CD14-positive monocyte (primary cell): ENCODE results near the gene C17orf113. TPM values are rescaled to one million over a fixed set of nuclear protein-coding genes. Genes with fewer than 3 reads are reported as not detected.
"Not testable (repeated sequence)": the region's sequence is repeated elsewhere in the genome, so short reads cannot be mapped to it uniquely, and the experiment has no call there.

Source experiments
- DNase-seq, 3 donors: peaks; one replicate each; pipeline ENCODE4 v3.0.0-alpha.2; 2011 to 2022
- H2AFZ ChIP-seq: 2 replicates; pipeline ENCODE4 v1.6.0; 2012; ENCODE audit warnings: mild to moderate bottlenecking, low read depth, low read length, inconsistent platforms; ENCODE audit not compliant: insufficient read depth, poor library complexity, severe bottlenecking
- H3K27ac ChIP-seq, 2 donors: 1 replicate in 1 of 2; 2 replicates in 1 of 2; pipeline ENCODE4 v1.5.1; 2012 to 2013; ENCODE audit warnings: low read length in 2 of 2, control low read depth in 1 of 2, inconsistent platforms in 1 of 2, low read depth in 1 of 2, mild to moderate bottlenecking in 1 of 2
- H3K27me3 ChIP-seq, 2 donors: one replicate each; pipeline versions ENCODE4 v1.6.0 to v1.6.1; 2011 to 2013; ENCODE audit warnings: low read length in 2 of 2; ENCODE audit not compliant: control insufficient read depth in 2 of 2, insufficient read depth in 2 of 2
- H3K36me3 ChIP-seq, 2 donors: replicated peaks in 1 of 2; 1 replicate in 1 of 2; 2 replicates in 1 of 2; pipeline versions ENCODE4 v1.5.1 to v1.6.1; 2012 to 2013; ENCODE audit warnings: low read length in 2 of 2, control low read depth in 1 of 2, inconsistent platforms in 1 of 2, mild to moderate bottlenecking in 1 of 2; ENCODE audit not compliant: insufficient read depth in 2 of 2, control insufficient read depth in 1 of 2
- H3K4me1 ChIP-seq, 2 donors: 1 replicate in 1 of 2; 2 replicates in 1 of 2; pipeline versions ENCODE4 v1.5.1 to v1.6.1; 2012 to 2013; ENCODE audit warnings: low read length in 2 of 2, control low read depth in 1 of 2, inconsistent platforms in 1 of 2, mild to moderate bottlenecking in 1 of 2, moderate library complexity in 1 of 2; ENCODE audit not compliant: insufficient read depth in 2 of 2, control insufficient read depth in 1 of 2
- H3K4me2 ChIP-seq: replicated peaks from 2 replicates; pipeline ENCODE3; 2012; ENCODE audit warnings: low read length, moderate library complexity, mild to moderate bottlenecking; ENCODE audit not compliant: poor library complexity, severe bottlenecking; ENCODE audit errors: extremely low read depth
- H3K4me3 ChIP-seq, 3 experiments: fragments of 200-600 bp in 1 of 3; sonication (generic) in 1 of 3; replicated peaks in 1 of 3; 1 replicate in 2 of 3; 2 replicates in 1 of 3; pipeline ENCODE4 v1.5.1; 2011 to 2013; ENCODE audit warnings: low read length in 3 of 3, mild to moderate bottlenecking in 3 of 3, control low read depth in 2 of 3, low read depth in 2 of 3, inconsistent platforms in 1 of 3, moderate library complexity in 1 of 3
- H3K79me2 ChIP-seq: 2 replicates; pipeline ENCODE4 v1.6.0; 2012; ENCODE audit warnings: mild to moderate bottlenecking, control low read depth, inconsistent platforms, low read length, moderate library complexity; ENCODE audit not compliant: insufficient read depth
- H3K9ac ChIP-seq: 2 replicates; pipeline ENCODE4 v1.6.0; 2017; ENCODE audit warnings: low read length, mild to moderate bottlenecking; ENCODE audit not compliant: insufficient read depth, poor library complexity, severe bottlenecking
- H3K9me3 ChIP-seq, 2 donors: replicated peaks in 1 of 2; 1 replicate in 1 of 2; 2 replicates in 1 of 2; pipeline versions ENCODE4 v1.5.1 to v1.6.1; 2012 to 2013; ENCODE audit warnings: low read length in 2 of 2, control low read depth in 1 of 2; ENCODE audit not compliant: control insufficient read depth in 1 of 2, insufficient read depth in 1 of 2
- H4K20me1 ChIP-seq: 2 replicates; pipeline ENCODE4 v1.6.0; 2012; ENCODE audit warnings: mild to moderate bottlenecking, low read length, control low read depth, moderate library complexity; ENCODE audit not compliant: insufficient read depth
- H3K27ac Mint-ChIP-seq, 7 donors: one replicate each; pipeline ENCODE4 v1.8.0; 2020; ENCODE audit warnings: mild to moderate bottlenecking in 7 of 7, mixed read lengths in 7 of 7, moderate library complexity in 6 of 7, inconsistent platforms in 2 of 7
- H3K27me3 Mint-ChIP-seq, 3 donors: one replicate each; pipeline ENCODE4 v1.8.0; 2021 to 2022; ENCODE audit warnings: low read depth in 3 of 3, mild to moderate bottlenecking in 3 of 3, mixed read lengths in 3 of 3, moderate library complexity in 3 of 3, inconsistent platforms in 1 of 3
- H3K36me3 Mint-ChIP-seq, 2 donors: one replicate each; pipeline ENCODE4 v1.8.0; 2020; ENCODE audit warnings: mixed read lengths in 2 of 2, inconsistent platforms in 1 of 2, mild to moderate bottlenecking in 1 of 2
- H3K4me1 Mint-ChIP-seq: one replicate; pipeline ENCODE4 v1.8.0; 2020; ENCODE audit warnings: mild to moderate bottlenecking, mixed read lengths
- H3K4me3 Mint-ChIP-seq, 2 donors: one replicate each; pipeline ENCODE4 v1.8.0; 2020; ENCODE audit warnings: mild to moderate bottlenecking in 2 of 2, mixed read lengths in 2 of 2, moderate library complexity in 1 of 2
- H3K9me3 Mint-ChIP-seq, 7 donors: one replicate each; pipeline ENCODE4 v1.8.0; 2020 to 2022; ENCODE audit warnings: mixed read lengths in 7 of 7, mild to moderate bottlenecking in 6 of 7, moderate library complexity in 6 of 7, inconsistent platforms in 2 of 7
- CTCF ChIP-seq: fragments of 200-600 bp; IDR thresholded peaks from one replicate; pipeline ENCODE4 v1.8.0; 2022; ENCODE audit warnings: antibody characterized with exemption, mild to moderate bottlenecking
- WGBS: methylation state at CpG from one replicate; pipeline ENCODE4 v1.1.5; 2013; ENCODE audit warnings: missing lambda C conversion rate; ENCODE audit not compliant: insufficient coverage; 5-methylcytosine and 5-hydroxymethylcytosine counted together
- intact Hi-C, 2 donors: fragments of 100-400 bp; cut with micrococcal nuclease; formaldehyde crosslinking; loops; one replicate each; pipeline versions ENCODE4 v1.15.0 to v1.15.1; 2023
- polyA plus RNA-seq, 3 donors: library from polyadenylated mRNA; depleted of rRNA in 1 of 3; unstranded in 2 of 3; stranded (reverse) in 1 of 3; fragments of 300-500 nt in 2 of 3; fragments of >200 nt in 1 of 3; fragmentation: Illumina TruSeq in 2 of 3; gene quantifications; 1 replicate in 2 of 3; 2 replicates in 1 of 3; pipeline ENCODE4 v1.2.3, GENCODE V29; 2012 to 2021

C17orf113 gene
- polyA plus RNA-seq, 3 donors, result 0.20 to 0.52 (median 0.28) TPM

- peaks cover 27 to 36% of the 10 kb centered on the region in 2 donors for H3K36me3 Mint-ChIP-seq
- Histone ChIP-seq H3K36me3 (peaks cover 12 to 21% of the 10 kb centered on the region in 2 donors), H4K20me1 (no peaks in the 10 kb centered on the region), H3K9ac (peak overlapping the region; percentile 63), H3K4me2 (peak overlapping the region; percentile 50), H2AFZ (peak overlapping the region; percentile 44), H3K4me1 (peaks cover 72 to 83% of the 10 kb centered on the region in 2 donors), H3K79me2 (peaks cover 33% of the 10 kb centered on the region), H3K27me3 (no peaks in the 10 kb centered on the region), H3K9me3 (no peaks in the 10 kb centered on the region), H3K27ac (peak overlapping the region; percentile 89 to 96), H3K4me3 (peak overlapping the region in 1 of 3 experiments; percentile 62)
- H3K27me3 Mint-ChIP-seq, result peaks cover 0 to 4% (median 2%) of the 10 kb centered on the region in 3 donors
- peak; percentile 27 for TF ChIP-seq CTCF
- intact Hi-C loops, result loop anchor here (2.0 to 10.0 kb wide), 5 partner anchors 37 to 160 kb away; partner anchors contain the start of genes HCRT (in 1 of the 2) and KCNH4 (in 1 of the 2)
- H3K9me3 Mint-ChIP-seq, result peaks cover 0 to 6% (median 0%) of the 10 kb centered on the region in 7 donors
- peak overlapping the region; percentile 93 to 99 (median 98) for H3K27ac Mint-ChIP-seq
- no peak for DNase-seq
- 64% methylated on average over 4 of the region's 8 CpGs for WGBS
- H3K4me3 Mint-ChIP-seq, result peak overlapping the region; percentile 15 to 58
- H3K4me1 Mint-ChIP-seq, result peaks cover 75% of the 10 kb centered on the region
Observed at GRCh38 chr17:42025191-42025579, 25.2 kb downstream of the C17orf113 start.

- Mint-ChIP-seq H3K4me3 (peak overlapping the region; percentile 65 to 82), H3K27ac (peak overlapping the region; percentile 93 to 99 (median 98)), H3K9me3 (peaks cover 0 to 3% (median 0%) of the 10 kb centered on the region in 7 donors), H3K27me3 (peaks cover 0 to 4% (median 2%) of the 10 kb centered on the region in 3 donors), H3K36me3 (peaks cover 27 to 36% of the 10 kb centered on the region in 2 donors), H3K4me1 (peaks cover 79% of the 10 kb centered on the region)
- H4K20me1 ChIP-seq, result no peaks in the 10 kb centered on the region
- H3K4me3 ChIP-seq, result peak overlapping the region in 2 of 3 experiments; percentile 6 to 62
- 14% methylated on average over 9 of the region's 15 CpGs for WGBS
- peak overlapping the region; percentile 50 for H3K4me2 ChIP-seq
- H3K4me1 ChIP-seq, result peaks cover 75 to 90% of the 10 kb centered on the region in 2 donors
- H3K36me3 ChIP-seq, result peaks cover 12 to 21% of the 10 kb centered on the region in 2 donors
- no peak for TF ChIP-seq CTCF
- no peaks in the 10 kb centered on the region for H3K9me3 ChIP-seq
- H3K79me2 ChIP-seq, result peaks cover 42% of the 10 kb centered on the region
- H3K9ac ChIP-seq, result peak overlapping the region; percentile 63
- DNase-seq, result peak; percentile 87 to 90 (median 89)
- intact Hi-C loops, result loop anchor here in 1 of 2 donors (2.0 to 10.0 kb wide), 2 partner anchors 93 to 161 kb away; partner anchors contain the start of genes HCRT and KCNH4
- H3K27me3 ChIP-seq, result no peaks in the 10 kb centered on the region
- H3K27ac ChIP-seq, result peak overlapping the region; percentile 89 to 96
- H2AFZ ChIP-seq, result peak overlapping the region; percentile 63
Observed at GRCh38 chr17:42023524-42024349, 26.7 kb downstream of the C17orf113 start.

- Histone ChIP-seq H3K4me2 (peak overlapping the region; percentile 89), H3K79me2 (peaks cover 68% of the 10 kb centered on the region), H3K4me1 (peaks cover 74 to 82% of the 10 kb centered on the region in 2 donors), H3K27ac (peak overlapping the region; percentile 7 to 90), H3K9ac (peak overlapping the region; percentile 88), H3K36me3 (peaks cover 12 to 21% of the 10 kb centered on the region in 2 donors), H3K4me3 (peak overlapping the region; percentile 90 to 98 (median 97))
- not testable (repeated sequence) for H4K20me1 ChIP-seq, DNase-seq, H3K9me3 ChIP-seq, H3K9me3 Mint-ChIP-seq, H3K27me3 Mint-ChIP-seq, H2AFZ ChIP-seq, H3K27me3 ChIP-seq
- intact Hi-C loops, result loop anchor here in 1 of 2 donors (10.0 kb wide), 1 partner anchor 164 kb away; the partner anchor contains the start of genes HCRT and KCNH4
- no CpG with 5 or more reads among the region's 8 CpGs for WGBS
- Mint-ChIP-seq H3K4me1 (peaks cover 71% of the 10 kb centered on the region), H3K4me3 (peak overlapping the region; percentile 87 to 90), H3K27ac (peak overlapping the region; percentile 85 to 96 (median 90)), H3K36me3 (peaks cover 24 to 34% of the 10 kb centered on the region in 2 donors)
Observed at GRCh38 chr17:42020845-42021244, 29.6 kb downstream of the C17orf113 start.
